Superior temporal gyrus (tissue), 1 donor: ENCODE data around the gene SLC12A4.
"Not testable (repeated sequence)": the region's sequence is repeated elsewhere in the genome, so short reads cannot be mapped to it uniquely, and the experiment has no call there.

Source experiments
- DNase-seq: peaks from one replicate; pipeline ENCODE4 v3.0.0-alpha.2; 2016; ENCODE audit errors: extremely low spot score

The SLC12A4 gene

GRCh38 chr16:67987460-67988160, 19.2 kb upstream of the SLC12A4 start:
- no peak for DNase-seq

GRCh38 chr16:67986949-67987348, 18.5 kb upstream of the SLC12A4 start:
- DNase-seq: no peak

GRCh38 chr16:67982011-67982696, 13.7 kb upstream of the SLC12A4 start:
- DNase-seq: no peak

- no peak for DNase-seq
Observed at GRCh38 chr16:67979955-67980678, 11.7 kb upstream of the SLC12A4 start, which contains the start of gene DPEP3. TSS of gene DPEP3 (minus strand) at chr16:67980499. CDS start at chr16:67980380, 119 bp downstream.

GRCh38 chr16:67977469-67978227, 9.2 kb upstream of the SLC12A4 start:
- DNase-seq: no peak

GRCh38 chr16:67977005-67977404, 8.6 kb upstream of the SLC12A4 start:
- no peak for DNase-seq

GRCh38 chr16:67976205-67976604, 7.8 kb upstream of the SLC12A4 start:
- no peak for DNase-seq

- DNase-seq: no peak
Observed at GRCh38 chr16:67975321-67976105, 7.1 kb upstream of the SLC12A4 start.

- DNase-seq: not testable (repeated sequence)
Observed at GRCh38 chr16:67972285-67972684, 3.8 kb upstream of the SLC12A4 start.

GRCh38 chr16:67971111-67971510, 2.7 kb upstream of the SLC12A4 start:
- DNase-seq: no peak

GRCh38 chr16:67969254-67970039, 1.0 kb upstream of the SLC12A4 start:
- no peak for DNase-seq

- no peak for DNase-seq
Observed at GRCh38 chr16:67967958-67968399, 458 bp downstream of the SLC12A4 start.

- no peak for DNase-seq
Observed at GRCh38 chr16:67967183-67967957, 1.1 kb downstream of the SLC12A4 start.

GRCh38 chr16:67966549-67967182, 1.8 kb downstream of the SLC12A4 start:
- no peak for DNase-seq

GRCh38 chr16:67965668-67966548, 2.5 kb downstream of the SLC12A4 start:
- DNase-seq: no peak

GRCh38 chr16:67964477-67965131, 3.8 kb downstream of the SLC12A4 start:
- DNase-seq: no peak

GRCh38 chr16:67963662-67964321, 4.6 kb downstream of the SLC12A4 start:
- no peak for DNase-seq
